ENCODE results near the gene MRPL20. TPM values are rescaled to one million over a fixed set of nuclear protein-coding genes. Genes with fewer than 3 reads are reported as not detected.

MRPL20 gene
- total RNA-seq, 2 donors from 2014 or later = 72.8 to 85.9 TPM

- Histone ChIP-seq H3K9me3 (no peaks in the 10 kb centered on the region), H3K36me3 (replicated peaks in 1 of 2; ENCODE audit: insufficient read depth in 1 of 2, low read depth in 2 of 2) (peaks cover 0 to 5% of the 10 kb centered on the region in 2 donors), H3K4me1 (peaks cover 45% of the 10 kb centered on the region), H3K27ac (peak overlapping the region in 2 of 4 donors; percentile 18 to 30), H3K27me3 (no peaks in the 10 kb centered on the region), H3K4me3 (no peak overlapping the region)
- DNase-seq = peak; percentile 40 to 55 (median 48)
- intact Hi-C loops (cut with DNase I) = loop anchor here (5.0 kb wide), 1 partner anchor 35 kb away; the partner anchor contains the start of gene VWA1
- TF ChIP-seq CTCF (IDR thresholded peaks at IDR 0.05) (peak in 6 of 7 experiments; percentile 27 to 57 (median 42)), POLR2A (IDR thresholded peaks at IDR 0.05) (no peak)
- ATAC-seq = no peak
- 59 to 61% methylated on average over 20 of the region's 20 CpGs for WGBS, 2 donors
Measured at GRCh38 chr1:1402072-1402900, 4.8 kb downstream of the MRPL20 start.

- Histone ChIP-seq H3K4me3 (no peak overlapping the region), H3K27ac (peak overlapping the region in 1 of 4 donors; percentile 30), H3K4me1 (peaks cover 51% of the 10 kb centered on the region), H3K36me3 (replicated peaks in 1 of 2; ENCODE audit: insufficient read depth in 1 of 2, low read depth in 2 of 2) (peaks cover 0 to 5% of the 10 kb centered on the region in 2 donors), H3K9me3 (no peaks in the 10 kb centered on the region), H3K27me3 (no peaks in the 10 kb centered on the region)
- DNase-seq = no peak
- WGBS, 2 donors = 80 to 82% methylated on average over 7 of the region's 7 CpGs
- ATAC-seq = no peak
- no peak for TF ChIP-seq CTCF (IDR thresholded peaks at IDR 0.05)
- no peak for TF ChIP-seq POLR2A (IDR thresholded peaks at IDR 0.05)
- intact Hi-C loops (cut with DNase I) = loop anchor here (5.0 kb wide), 1 partner anchor 36 kb away; the partner anchor contains the start of gene VWA1
Measured at GRCh38 chr1:1401457-1402010, 5.6 kb downstream of the MRPL20 start.

- WGBS, 2 donors = 55 to 74% methylated on average over 14 to 22 of the region's 22 CpGs
- DNase-seq (no peak), ATAC-seq (no peak)
- H3K36me3 ChIP-seq (replicated peaks in 1 of 2; ENCODE audit: insufficient read depth in 1 of 2, low read depth in 2 of 2) = peaks cover 0 to 5% of the 10 kb centered on the region in 2 donors
- no peaks in the 10 kb centered on the region for H3K27me3 ChIP-seq
- H3K4me1 ChIP-seq = peaks cover 44% of the 10 kb centered on the region
- H3K4me3 ChIP-seq = no peak overlapping the region
- intact Hi-C loops (cut with DNase I) = loop anchor here (5.0 kb wide), 1 partner anchor 36 kb away; the partner anchor contains the start of gene VWA1
- TF ChIP-seq CTCF (IDR thresholded peaks at IDR 0.05) = no peak
- TF ChIP-seq POLR2A (IDR thresholded peaks at IDR 0.05) = no peak
- H3K27ac ChIP-seq = peak overlapping the region in 3 of 4 donors; percentile 54 to 85 (median 83)
- H3K9me3 ChIP-seq = no peaks in the 10 kb centered on the region
Measured at GRCh38 chr1:1400576-1401456, 6.3 kb downstream of the MRPL20 start.

GRCh38 chr1:1399872-1400575, 7.1 kb downstream of the MRPL20 start:
- DNase-seq = no peak

More at GRCh38 chr1:1399872-1400575, 7.1 kb downstream of the MRPL20 start:
- intact Hi-C loops (cut with DNase I) = loop anchor here (5.0 to 10.0 kb wide), 2 partner anchors 37 to 95 kb away; partner anchors contain the start of gene VWA1
- Histone ChIP-seq H3K36me3 (replicated peaks in 1 of 2; ENCODE audit: insufficient read depth in 1 of 2, low read depth in 2 of 2) (peaks cover 0 to 7% of the 10 kb centered on the region in 2 donors), H3K4me1 (peaks cover 36% of the 10 kb centered on the region), H3K27me3 (no peaks in the 10 kb centered on the region), H3K9me3 (no peaks in the 10 kb centered on the region), H3K4me3 (peak overlapping the region; percentile 84 to 96), H3K27ac (peak overlapping the region; percentile 39 to 85 (median 68))
- TF ChIP-seq POLR2A (IDR thresholded peaks at IDR 0.05) = no peak
- TF ChIP-seq CTCF (IDR thresholded peaks at IDR 0.05) = no peak
- no peak for ATAC-seq
- WGBS, 2 donors = 3 to 38% methylated on average over 2 to 31 of the region's 34 CpGs

All from body of pancreas (tissue), 4 donors.